Progenitor cell of endocrine pancreas (in vitro differentiated cells): ENCODE measurements around the gene MYO15A. TPM values are rescaled to one million over a fixed set of nuclear protein-coding genes. Genes with fewer than 3 reads are reported as not detected.

Source experiments
- DNase-seq: peaks from one replicate; pipeline ENCODE4 v3.0.0; 2021; ENCODE audit warnings: low spot score; ENCODE audit not compliant: unreplicated experiment
- H3K27ac Mint-ChIP-seq: 2 replicates; pipeline ENCODE4 v1.8.0; 2021; ENCODE audit warnings: mild to moderate bottlenecking, moderate library complexity, mixed read lengths
- H3K27me3 Mint-ChIP-seq: 2 replicates; pipeline ENCODE4 v1.8.0; 2021; ENCODE audit warnings: mixed read lengths
- H3K36me3 Mint-ChIP-seq: 2 replicates; pipeline ENCODE4 v1.8.0; 2022; ENCODE audit warnings: mixed read lengths; ENCODE audit not compliant: insufficient read depth
- H3K4me1 Mint-ChIP-seq: 2 replicates; pipeline ENCODE4 v1.8.0; 2021; ENCODE audit warnings: low read depth, mixed read lengths
- H3K4me3 Mint-ChIP-seq: 2 replicates; pipeline ENCODE4 v1.8.0; 2021; ENCODE audit warnings: low read depth, mild to moderate bottlenecking, moderate library complexity, mixed read lengths
- H3K9me3 Mint-ChIP-seq: 2 replicates; pipeline ENCODE4 v1.8.0; 2021; ENCODE audit warnings: low read depth, mixed read lengths
- CTCF ChIP-seq: fragments of 200-600 bp; sonication (generic); IDR thresholded peaks from one replicate; pipeline ENCODE4 v1.5.0; 2021; ENCODE audit warnings: antibody characterized with exemption, mild to moderate bottlenecking; ENCODE audit not compliant: unreplicated experiment
- total RNA-seq: library from RNA; stranded (reverse); gene quantifications from 2 replicates; pipeline ENCODE4 v1.2.1, GENCODE V29; 2021

MYO15A gene
- total RNA-seq, 1 donor from 2014 or later = 3.3 TPM

GRCh38 chr17:18217412-18218015 lies 109.0 kb downstream of the MYO15A start:
- peak; percentile 78 for DNase-seq
- Mint-ChIP-seq H3K4me3 (no peak overlapping the region), H3K27me3 (no peaks in the 10 kb centered on the region), H3K27ac (peak overlapping the region; percentile 56), H3K36me3 (no peaks in the 10 kb centered on the region), H3K9me3 (no peaks in the 10 kb centered on the region), H3K4me1 (no peaks in the 10 kb centered on the region)
- TF ChIP-seq CTCF = peak; percentile 85

- H3K27ac Mint-ChIP-seq = no peak overlapping the region
- no peak for TF ChIP-seq CTCF
- no peak for DNase-seq
- H3K27me3 Mint-ChIP-seq = no peaks in the 10 kb centered on the region
- H3K4me3 Mint-ChIP-seq = no peak overlapping the region
- H3K36me3 Mint-ChIP-seq = no peaks in the 10 kb centered on the region
- no peaks in the 10 kb centered on the region for H3K4me1 Mint-ChIP-seq
- no peaks in the 10 kb centered on the region for H3K9me3 Mint-ChIP-seq
These were observed 110.3 kb downstream of the MYO15A start for GRCh38 chr17:18218756-18219415.

- no peaks in the 10 kb centered on the region for H3K27me3 Mint-ChIP-seq
- H3K9me3 Mint-ChIP-seq = no peaks in the 10 kb centered on the region
- peak overlapping the region; percentile 95 for H3K27ac Mint-ChIP-seq
- no peak for TF ChIP-seq CTCF
- H3K4me3 Mint-ChIP-seq = no peak overlapping the region
- no peaks in the 10 kb centered on the region for H3K36me3 Mint-ChIP-seq
- H3K4me1 Mint-ChIP-seq = peaks cover 28% of the 10 kb centered on the region
- DNase-seq = no peak
These were observed 115.5 kb downstream of the MYO15A start for GRCh38 chr17:18224053-18224386.

GRCh38 chr17:18224387-18225120 lies 116.0 kb downstream of the MYO15A start:
- H3K27ac Mint-ChIP-seq = peak overlapping the region; percentile 95
- H3K27me3 Mint-ChIP-seq = no peaks in the 10 kb centered on the region
- peaks cover 28% of the 10 kb centered on the region for H3K4me1 Mint-ChIP-seq
- DNase-seq = no peak
- TF ChIP-seq CTCF = no peak
- H3K9me3 Mint-ChIP-seq = no peaks in the 10 kb centered on the region
- H3K36me3 Mint-ChIP-seq = no peaks in the 10 kb centered on the region
- H3K4me3 Mint-ChIP-seq = peak overlapping the region; percentile 76

GRCh38 chr17:18225121-18225641 lies 116.6 kb downstream of the MYO15A start, which contains the start of gene LLGL1:
Gene LLGL1 (plus strand): TSS chr17:18225635. CDS start chr17:18225683, 48 bp downstream.
- no peak for TF ChIP-seq CTCF
- peaks cover 28% of the 10 kb centered on the region for H3K4me1 Mint-ChIP-seq
- H3K4me3 Mint-ChIP-seq = peak within 1 kb of the TSS; percentile 99
- no peaks in the 10 kb centered on the region for H3K9me3 Mint-ChIP-seq
- peak; percentile 97 for DNase-seq
- peak within 1 kb of the TSS; percentile 95 for H3K27ac Mint-ChIP-seq
- no peaks in the 10 kb centered on the region for H3K27me3 Mint-ChIP-seq
- H3K36me3 Mint-ChIP-seq = no peaks in the 10 kb centered on the region
